ENCODE results near the gene SMAP1.

SMAP1 gene

GRCh38 chr6:70886071-70886470, 218.4 kb downstream of the SMAP1 start:
- DNase-seq: no peak

GRCh38 chr6:70886661-70887060, 219.0 kb downstream of the SMAP1 start:
- no peak for DNase-seq

GRCh38 chr6:70889270-70889669, 221.6 kb downstream of the SMAP1 start:
- no peak for DNase-seq

- DNase-seq: no peak
Observed at GRCh38 chr6:70894001-70894400, 226.3 kb downstream of the SMAP1 start.

GRCh38 chr6:70900047-70900446, 232.4 kb downstream of the SMAP1 start:
- no peak for DNase-seq

- no peak for DNase-seq
Observed at GRCh38 chr6:70901324-70901723, 233.6 kb downstream of the SMAP1 start.

- DNase-seq: no peak
Observed at GRCh38 chr6:70903665-70904452, 236.2 kb downstream of the SMAP1 start.

- no peak for DNase-seq
Observed at GRCh38 chr6:70905742-70906141, 238.1 kb downstream of the SMAP1 start.

Measured in amygdala (tissue), 56 donors.